22Rv1 (cell line): ENCODE data around the gene UBR2.

ENCODE experiments used
- CTCF ChIP-seq: fragments of 450-650 bp; IDR thresholded peaks from 2 replicates; pipeline ENCODE4 v1.5.1; 2017; ENCODE audit warnings: mild to moderate bottlenecking
- ZFX ChIP-seq: fragments of 450-650 bp; IDR thresholded peaks from 2 replicates; pipeline ENCODE4 v1.6.1; 2017; ENCODE audit warnings: antibody characterized with exemption, borderline replicate concordance

GRCh38 chr6:42740725-42741124, 176.9 kb downstream of the UBR2 start:
- TF ChIP-seq CTCF (no peak), ZFX (no peak)
